ENCODE data around the gene NANOS3. TPM values are rescaled to one million over a fixed set of nuclear protein-coding genes. Genes with fewer than 3 reads are reported as not detected.

Gene NANOS3
- total and polyA plus RNA-seq, 9 of the 15 experiments (the other 6 are each of a cell fraction or from before 2014, with no cell fraction given) = not detected

DNA sequence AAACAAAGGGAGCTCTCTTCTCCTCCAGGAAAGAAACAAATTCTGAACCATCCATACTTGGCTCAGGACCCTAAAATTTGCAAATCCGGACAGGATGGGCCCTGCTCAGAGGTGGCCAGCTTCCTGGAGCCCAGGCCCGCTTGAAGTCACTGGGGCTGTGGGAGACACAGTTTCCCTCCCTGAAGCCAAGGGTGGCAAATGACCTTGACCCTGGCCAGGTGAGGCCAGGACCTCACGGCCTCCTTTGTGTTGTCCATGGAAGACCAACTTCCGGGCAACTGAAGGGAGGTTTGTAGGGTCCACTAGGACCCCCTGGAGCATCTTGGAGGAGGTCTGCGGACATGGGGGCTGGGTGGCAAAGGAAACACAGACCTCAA, 5.5 kb downstream of the NANOS3 start:
- ChIA-PET POLR2A (interaction anchor here (1.0 kb wide), 1 partner anchor 20 kb away, joined by 4 read pairs; no protein-coding TSS in a partner anchor), CTCF (ENCODE audit: low intra/inter-chr PET ratio) (no interaction called here)
- H3K27ac ChIP-seq (ENCODE audit: extremely low read depth, low read depth, low read length) = no peak overlapping the region
- H3K36me3 ChIP-seq (ENCODE audit: control insufficient read depth, insufficient read depth, low read length) = no peaks in the 10 kb centered on the region
- no peaks in the 10 kb centered on the region for H3K9me1 ChIP-seq (ENCODE audit: control insufficient read depth, insufficient read depth, low read length)
- H4K20me1 ChIP-seq (replicated peaks; ENCODE audit: control insufficient read depth, insufficient read depth, low read length) = no peaks in the 10 kb centered on the region
- peak overlapping the region in 1 of 2 experiments; percentile 14; a peak in 1 of 4 replicates for H3K9ac ChIP-seq (ENCODE audit: insufficient read depth in 1 of 2, low read depth in 2 of 2, low read length in 2 of 2)
- no peak for DNase-seq (ENCODE audit: extremely low read depth in 1 of 4, low spot score in 3 of 4)
- ATAC-seq = no peak
- no peaks in the 10 kb centered on the region for H3K79me2 ChIP-seq (ENCODE audit: control insufficient read depth, insufficient read depth, low read length)
- no peaks in the 10 kb centered on the region; a peak in 1 of 5 replicates for H3K27me3 ChIP-seq (ENCODE audit: control insufficient read depth in 2 of 2, insufficient read depth in 2 of 2, low read length in 2 of 2)
- no peak for FAIRE-seq
- 78% methylated on average over 5 of the region's 5 CpGs for WGBS (ENCODE audit: insufficient coverage, low coverage, missing lambda C conversion rate)
- intact Hi-C loops (cut with micrococcal nuclease) = loop anchor here (5.0 kb wide), 1 partner anchor 465 kb away; no protein-coding TSS in a partner anchor
- no peak overlapping the region for H3K4me2 ChIP-seq (ENCODE audit: insufficient read depth, low read length)
- peak; percentile 9; the same call in 1 of the 2 replicates for TF ChIP-seq ZFX (CRISPR knock-in tag; IDR thresholded peaks at IDR 0.05)
- TF ChIP-seq PRMT5 (CRISPR knock-in tag; IDR thresholded peaks at IDR 0.05) = no peak
- no peak overlapping the region for H2AFZ ChIP-seq (ENCODE audit: low read depth, low read length)
- BruUV-seq (replicated peaks) = no TSS peak
- no peaks in the 10 kb centered on the region for H3K9me3 ChIP-seq (replicated peaks; ENCODE audit: control insufficient read depth, insufficient read depth, low read depth, low read length)
- in situ Hi-C loops (cut with MboI) = loop anchor here (5.0 kb wide), 1 partner anchor 190 kb away; the partner anchor contains the start of gene MISP3
- H3K4me3 ChIP-seq = no peak overlapping the region
- H3K4me1 ChIP-seq (replicated peaks in 1 of 2; ENCODE audit: control insufficient read depth in 2 of 2, insufficient read depth in 2 of 2, low read length in 2 of 2) = peaks cover 21 to 63% of the 10 kb centered on the region in 2 experiments

DNA sequence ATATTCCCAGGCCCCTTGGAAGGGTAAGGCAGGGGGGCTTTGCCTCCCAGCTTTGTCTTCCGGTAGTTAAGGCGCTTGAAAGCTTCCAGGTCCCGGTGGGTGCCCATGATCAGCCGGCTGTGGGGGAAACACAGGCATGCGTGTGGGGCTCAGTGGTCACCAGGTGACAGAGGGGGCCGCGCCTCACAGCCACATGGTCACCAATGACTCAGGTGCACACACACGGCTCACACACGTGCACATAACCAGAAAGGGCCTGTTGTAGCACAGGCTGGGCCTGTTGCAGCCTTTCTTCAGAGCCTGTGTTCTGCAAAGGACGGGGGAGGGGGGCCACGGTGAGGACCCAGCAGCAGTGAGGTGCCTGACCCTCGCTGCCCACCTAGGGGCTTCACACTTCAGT, 5.9 kb downstream of the NANOS3 start:
- Histone ChIP-seq H3K4me2 (ENCODE audit: insufficient read depth, low read length) (no peak overlapping the region), H2AFZ (ENCODE audit: low read depth, low read length) (0 out of 2 replicates have a peak overlapping the region, but pooled peaks have one; percentile 14), H3K27ac (ENCODE audit: extremely low read depth, low read depth, low read length) (no peak overlapping the region), H3K9me1 (ENCODE audit: control insufficient read depth, insufficient read depth, low read length) (no peaks in the 10 kb centered on the region), H3K4me1 (replicated peaks in 1 of 2; ENCODE audit: control insufficient read depth in 2 of 2, insufficient read depth in 2 of 2, low read length in 2 of 2) (peaks cover 21 to 60% of the 10 kb centered on the region in 2 experiments), H3K27me3 (ENCODE audit: control insufficient read depth in 2 of 2, insufficient read depth in 2 of 2, low read length in 2 of 2) (no peaks in the 10 kb centered on the region; a peak in 1 of 5 replicates), H3K9ac (ENCODE audit: insufficient read depth in 1 of 2, low read depth in 2 of 2, low read length in 2 of 2) (peak overlapping the region in 1 of 2 experiments; percentile 14; a peak in 2 of 4 replicates), H3K9me3 (replicated peaks; ENCODE audit: control insufficient read depth, insufficient read depth, low read depth, low read length) (no peaks in the 10 kb centered on the region), H3K36me3 (ENCODE audit: control insufficient read depth, insufficient read depth, low read length) (no peaks in the 10 kb centered on the region), H4K20me1 (replicated peaks; ENCODE audit: control insufficient read depth, insufficient read depth, low read length) (no peaks in the 10 kb centered on the region), H3K4me3 (no peak overlapping the region), H3K79me2 (ENCODE audit: control insufficient read depth, insufficient read depth, low read length) (no peaks in the 10 kb centered on the region)
- FAIRE-seq (no peak), DNase-seq (ENCODE audit: extremely low read depth in 1 of 4, low spot score in 3 of 4) (no peak), ATAC-seq (no peak)
- POLR2A ChIA-PET = interaction anchor here (1.0 kb wide), 1 partner anchor 19 kb away, joined by 4 read pairs; no protein-coding TSS in a partner anchor
- no TSS peak for BruUV-seq (replicated peaks)
- in situ Hi-C loops (cut with MboI) = loop anchor here (5.0 kb wide), 1 partner anchor 189 kb away; the partner anchor contains the start of gene MISP3
- intact Hi-C loops (cut with micrococcal nuclease) = loop anchor here (5.0 kb wide), 1 partner anchor 464 kb away; no protein-coding TSS in a partner anchor
- TF ChIP-seq, protein P1, sequence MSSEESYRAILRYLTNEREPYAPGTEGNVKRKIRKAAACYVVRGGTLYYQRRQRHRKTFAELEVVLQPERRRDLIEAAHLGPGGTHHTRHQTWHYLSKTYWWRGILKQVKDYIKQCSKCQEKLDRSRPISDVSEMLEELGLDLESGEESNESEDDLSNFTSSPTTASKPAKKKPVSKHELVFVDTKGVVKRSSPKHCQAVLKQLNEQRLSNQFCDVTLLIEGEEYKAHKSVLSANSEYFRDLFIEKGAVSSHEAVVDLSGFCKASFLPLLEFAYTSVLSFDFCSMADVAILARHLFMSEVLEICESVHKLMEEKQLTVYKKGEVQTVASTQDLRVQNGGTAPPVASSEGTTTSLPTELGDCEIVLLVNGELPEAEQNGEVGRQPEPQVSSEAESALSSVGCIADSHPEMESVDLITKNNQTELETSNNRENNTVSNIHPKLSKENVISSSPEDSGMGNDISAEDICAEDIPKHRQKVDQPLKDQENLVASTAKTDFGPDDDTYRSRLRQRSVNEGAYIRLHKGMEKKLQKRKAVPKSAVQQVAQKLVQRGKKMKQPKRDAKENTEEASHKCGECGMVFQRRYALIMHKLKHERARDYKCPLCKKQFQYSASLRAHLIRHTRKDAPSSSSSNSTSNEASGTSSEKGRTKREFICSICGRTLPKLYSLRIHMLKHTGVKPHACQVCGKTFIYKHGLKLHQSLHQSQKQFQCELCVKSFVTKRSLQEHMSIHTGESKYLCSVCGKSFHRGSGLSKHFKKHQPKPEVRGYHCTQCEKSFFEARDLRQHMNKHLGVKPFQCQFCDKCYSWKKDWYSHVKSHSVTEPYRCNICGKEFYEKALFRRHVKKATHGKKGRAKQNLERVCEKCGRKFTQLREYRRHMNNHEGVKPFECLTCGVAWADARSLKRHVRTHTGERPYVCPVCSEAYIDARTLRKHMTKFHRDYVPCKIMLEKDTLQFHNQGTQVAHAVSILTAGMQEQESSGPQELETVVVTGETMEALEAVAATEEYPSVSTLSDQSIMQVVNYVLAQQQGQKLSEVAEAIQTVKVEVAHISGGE (CRISPR knock-in tag; IDR thresholded peaks at IDR 0.05) = no peak
- TF ChIP-seq, protein P2, sequence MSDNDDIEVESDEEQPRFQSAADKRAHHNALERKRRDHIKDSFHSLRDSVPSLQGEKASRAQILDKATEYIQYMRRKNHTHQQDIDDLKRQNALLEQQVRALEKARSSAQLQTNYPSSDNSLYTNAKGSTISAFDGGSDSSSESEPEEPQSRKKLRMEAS (CRISPR knock-in tag; IDR thresholded peaks at IDR 0.05) = peak; percentile 39; the same call in 1 of the 2 replicates
- CTCF ChIA-PET (ENCODE audit: low intra/inter-chr PET ratio) = no interaction called here
- 75% methylated on average over 10 of the region's 12 CpGs for WGBS (ENCODE audit: insufficient coverage, low coverage, missing lambda C conversion rate)
